Measurements from ENCODE around the gene NKX2-4. TPM values are rescaled to one million over a fixed set of nuclear protein-coding genes. Genes with fewer than 3 reads are reported as not detected.

NKX2-4 gene
- total RNA-seq (2013; cell fraction: nucleolus; rRNA removed): not detected in 2 replicates
- not detected in 2 replicates for total RNA-seq (2014; rRNA removed)
- total RNA-seq (2014; rRNA removed; fragmentation: Illumina TruSeq; extraction: Trizol): not detected in 2 replicates
- not detected in 2 replicates for total RNA-seq (2021)
- polyA plus RNA-seq (2011; ENCODE audit: low read depth): not detected
- not detected in 2 replicates for polyA plus RNA-seq (2011; rRNA removed)
- polyA plus RNA-seq (2011; cell fraction: cytosol; rRNA removed): not detected in 2 replicates
- polyA plus RNA-seq (2011; cell fraction: nucleus; rRNA removed): not detected in 2 replicates
- 0.13 TPM in 1 of 2 replicates, not detected in the other for polyA plus RNA-seq (2012)
- not detected in 2 replicates for polyA plus RNA-seq (2014; fragmentation: Illumina TruSeq; extraction: Trizol)
- not detected for polyA plus RNA-seq (2014; fragmentation: Nextera tagmentation; extraction: Ambion mirVana)
- not detected in 2 replicates for polyA plus RNA-seq (2014; rRNA removed)
- polyA plus RNA-seq (2016; fragmentation: Nextera tagmentation; extraction: Ambion mirVana): not detected
- polyA minus RNA-seq (2011; rRNA and poly(A)+ RNA removed): not detected in 2 replicates
- not detected in 2 replicates for polyA minus RNA-seq (2011; cell fraction: cytosol; rRNA and poly(A)+ RNA removed)
- not detected in 2 replicates for polyA minus RNA-seq (2011; cell fraction: nucleus; rRNA and poly(A)+ RNA removed)
- not detected for Bru-seq, nascent RNA
- not detected for BruChase-seq, experiment 1, labeled RNA remaining after a 6-hour chase
- not detected for BruChase-seq, experiment 2, labeled RNA remaining after a 2-hour chase
- long read RNA-seq, experiment 1: 0 reads
- long read RNA-seq, experiment 2: 0 reads

DNA sequence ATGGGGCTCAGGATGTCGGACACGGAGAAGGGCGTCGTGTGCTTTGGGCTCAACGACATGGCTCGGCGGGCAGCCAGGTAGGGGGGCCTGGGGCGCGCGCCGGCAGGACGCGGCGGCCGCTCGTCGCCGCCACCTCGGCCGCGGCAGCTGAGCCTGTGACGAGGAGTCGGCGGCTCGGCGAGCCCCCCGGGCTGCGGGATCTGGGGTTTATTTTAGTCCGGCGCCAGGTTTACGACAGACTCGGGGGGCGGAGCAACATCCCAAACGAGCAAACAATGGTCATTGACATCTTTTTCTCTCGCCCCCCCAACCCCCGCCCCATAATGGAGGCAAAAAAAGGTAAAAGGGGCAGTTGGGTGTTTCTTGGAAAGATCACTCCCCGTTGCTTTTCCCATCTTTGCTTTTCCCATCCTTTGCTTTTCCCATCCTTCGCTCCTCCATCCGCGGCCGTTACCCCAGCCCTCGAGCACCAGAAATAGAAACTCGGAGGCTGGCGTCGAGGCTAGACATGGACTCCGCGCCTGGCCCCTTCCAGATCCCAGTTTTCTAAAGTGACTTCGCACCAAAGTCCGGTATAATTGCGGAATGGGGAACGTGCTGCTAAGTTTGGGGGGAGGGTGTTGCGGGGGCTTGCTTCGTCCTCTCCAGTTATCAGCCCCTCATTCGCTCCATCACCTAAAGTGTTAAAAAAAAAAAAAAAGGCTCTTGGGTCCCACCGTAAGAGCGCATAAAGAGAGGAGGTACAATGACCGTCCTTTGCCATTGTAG is at the start of gene NKX2-4:
Gene NKX2-4 (minus strand): TSS at position 186 of the 768 bp plus-strand sequence. CDS start 127 bp downstream, at position 59.
- BruUV-seq (replicated peaks): no TSS peak
- peak within 1 kb of the TSS; percentile 71 for H3K4me2 ChIP-seq (ENCODE audit: control insufficient read depth, insufficient read depth)
- H3K9me3 ChIP-seq (replicated peaks; ENCODE audit: control insufficient read depth, insufficient read depth, low read length): no peaks in the 10 kb centered on the region; the same call in 2 of the 3 replicates
- H4K20me1 ChIP-seq (ENCODE audit: control insufficient read depth, insufficient read depth): no peaks in the 10 kb centered on the region
- no peak within 1 kb of the TSS for H3K4me3 ChIP-seq
- WGBS (ENCODE audit: insufficient coverage, insufficient replicate concordance, low lambda C conversion rate, missing lambda C conversion rate): 59% methylated on average over 32 of the region's 57 CpGs
- H3K27me3 ChIP-seq (replicated peaks in 1 of 2; ENCODE audit: control insufficient read depth in 2 of 2, insufficient read depth in 2 of 2, low read length in 1 of 2): peaks cover 8 to 18% of the 10 kb centered on the region in 2 experiments; a peak in 3 of 4 replicates
- intact Hi-C loops (cut with micrococcal nuclease; ENCODE audit: unreplicated experiment): loop anchor here (10.0 kb wide), 1 partner anchor 107 kb away; no protein-coding TSS in a partner anchor
- no peaks in the 10 kb centered on the region for H3K4me1 ChIP-seq (ENCODE audit: control insufficient read depth, insufficient read depth, low read length)
- ChIA-PET CTCF (no interaction called here), RAD21 (ENCODE audit: unreplicated experiment) (no interaction called here), SMC1A (ENCODE audit: uncharacterized antibody, unreplicated experiment) (no interaction called here), POLR2A (no interaction called here)
- H3K79me2 ChIP-seq (ENCODE audit: control insufficient read depth, insufficient read depth, low read length): no peaks in the 10 kb centered on the region
- H2AFZ ChIP-seq (ENCODE audit: control insufficient read depth, low read depth, low read length): no peak within 1 kb of the TSS
- FAIRE-seq (no peak), DNase-seq (ENCODE audit: low read depth, low spot score) (no peak), ATAC-seq (no peak)
- no peak within 1 kb of the TSS for H3K27ac ChIP-seq (ENCODE audit: control insufficient read depth, insufficient read depth)
- H3K36me3 ChIP-seq (ENCODE audit: control insufficient read depth in 2 of 2, insufficient read depth in 2 of 2, low read length in 1 of 2): no peaks in the 10 kb centered on the region
- H3K9ac ChIP-seq (ENCODE audit: control insufficient read depth, insufficient read depth, low read length): no peak within 1 kb of the TSS
- in situ Hi-C loops (cut with MboI): no loop called here
- no peak for TF ChIP-seq YBX1 (IDR thresholded peaks at IDR 0.05)
- TF ChIP-seq, protein P1, sequence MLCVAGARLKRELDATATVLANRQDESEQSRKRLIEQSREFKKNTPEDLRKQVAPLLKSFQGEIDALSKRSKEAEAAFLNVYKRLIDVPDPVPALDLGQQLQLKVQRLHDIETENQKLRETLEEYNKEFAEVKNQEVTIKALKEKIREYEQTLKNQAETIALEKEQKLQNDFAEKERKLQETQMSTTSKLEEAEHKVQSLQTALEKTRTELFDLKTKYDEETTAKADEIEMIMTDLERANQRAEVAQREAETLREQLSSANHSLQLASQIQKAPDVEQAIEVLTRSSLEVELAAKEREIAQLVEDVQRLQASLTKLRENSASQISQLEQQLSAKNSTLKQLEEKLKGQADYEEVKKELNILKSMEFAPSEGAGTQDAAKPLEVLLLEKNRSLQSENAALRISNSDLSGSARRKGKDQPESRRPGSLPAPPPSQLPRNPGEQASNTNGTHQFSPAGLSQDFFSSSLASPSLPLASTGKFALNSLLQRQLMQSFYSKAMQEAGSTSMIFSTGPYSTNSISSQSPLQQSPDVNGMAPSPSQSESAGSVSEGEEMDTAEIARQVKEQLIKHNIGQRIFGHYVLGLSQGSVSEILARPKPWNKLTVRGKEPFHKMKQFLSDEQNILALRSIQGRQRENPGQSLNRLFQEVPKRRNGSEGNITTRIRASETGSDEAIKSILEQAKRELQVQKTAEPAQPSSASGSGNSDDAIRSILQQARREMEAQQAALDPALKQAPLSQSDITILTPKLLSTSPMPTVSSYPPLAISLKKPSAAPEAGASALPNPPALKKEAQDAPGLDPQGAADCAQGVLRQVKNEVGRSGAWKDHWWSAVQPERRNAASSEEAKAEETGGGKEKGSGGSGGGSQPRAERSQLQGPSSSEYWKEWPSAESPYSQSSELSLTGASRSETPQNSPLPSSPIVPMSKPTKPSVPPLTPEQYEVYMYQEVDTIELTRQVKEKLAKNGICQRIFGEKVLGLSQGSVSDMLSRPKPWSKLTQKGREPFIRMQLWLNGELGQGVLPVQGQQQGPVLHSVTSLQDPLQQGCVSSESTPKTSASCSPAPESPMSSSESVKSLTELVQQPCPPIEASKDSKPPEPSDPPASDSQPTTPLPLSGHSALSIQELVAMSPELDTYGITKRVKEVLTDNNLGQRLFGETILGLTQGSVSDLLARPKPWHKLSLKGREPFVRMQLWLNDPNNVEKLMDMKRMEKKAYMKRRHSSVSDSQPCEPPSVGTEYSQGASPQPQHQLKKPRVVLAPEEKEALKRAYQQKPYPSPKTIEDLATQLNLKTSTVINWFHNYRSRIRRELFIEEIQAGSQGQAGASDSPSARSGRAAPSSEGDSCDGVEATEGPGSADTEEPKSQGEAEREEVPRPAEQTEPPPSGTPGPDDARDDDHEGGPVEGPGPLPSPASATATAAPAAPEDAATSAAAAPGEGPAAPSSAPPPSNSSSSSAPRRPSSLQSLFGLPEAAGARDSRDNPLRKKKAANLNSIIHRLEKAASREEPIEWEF (IDR thresholded peaks at IDR 0.05; ENCODE audit: insufficient replicate concordance, low read depth, low read length): no peak
- no peak for TF ChIP-seq BRCA1 (IDR thresholded peaks at IDR 0.05; ENCODE audit: low read depth, low read length)
- TF ChIP-seq MYB (IDR thresholded peaks at IDR 0.05; ENCODE audit: borderline replicate concordance, low read depth, low read length): no peak
- TF ChIP-seq, protein P2, sequence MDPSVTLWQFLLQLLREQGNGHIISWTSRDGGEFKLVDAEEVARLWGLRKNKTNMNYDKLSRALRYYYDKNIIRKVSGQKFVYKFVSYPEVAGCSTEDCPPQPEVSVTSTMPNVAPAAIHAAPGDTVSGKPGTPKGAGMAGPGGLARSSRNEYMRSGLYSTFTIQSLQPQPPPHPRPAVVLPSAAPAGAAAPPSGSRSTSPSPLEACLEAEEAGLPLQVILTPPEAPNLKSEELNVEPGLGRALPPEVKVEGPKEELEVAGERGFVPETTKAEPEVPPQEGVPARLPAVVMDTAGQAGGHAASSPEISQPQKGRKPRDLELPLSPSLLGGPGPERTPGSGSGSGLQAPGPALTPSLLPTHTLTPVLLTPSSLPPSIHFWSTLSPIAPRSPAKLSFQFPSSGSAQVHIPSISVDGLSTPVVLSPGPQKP (IDR thresholded peaks at IDR 0.05; ENCODE audit: low read depth, low read length): no peak
- no peak for TF ChIP-seq RELA (IDR thresholded peaks at IDR 0.05; ENCODE audit: borderline replicate concordance, partially characterized antibody)
- no peak for TF ChIP-seq NFXL1 (IDR thresholded peaks at IDR 0.05; ENCODE audit: borderline replicate concordance)
- TF ChIP-seq SIN3A (IDR thresholded peaks at IDR 0.05; ENCODE audit: low read depth, low read length): no peak
- no peak for TF ChIP-seq HDAC2 (IDR thresholded peaks at IDR 0.05)
- no peak for TF ChIP-seq NFYB (IDR thresholded peaks at IDR 0.05; ENCODE audit: insufficient read depth, low read depth, low read length)
- no peak for TF ChIP-seq RBBP5 (conservative IDR thresholded peaks at IDR 0.05)
- TF ChIP-seq RCOR1 (conservative IDR thresholded peaks at IDR 0.05; ENCODE audit: low read depth, low read length): no peak
- no peak for TF ChIP-seq CREB1 (IDR thresholded peaks at IDR 0.05; ENCODE audit: low read depth)

All from GM12878 (cell line).